NCI-H748 (cell line): ENCODE data around the gene NTRK1.
A peak's percentile ranks its signal among the peaks of the same experiment; 100 is the strongest.

ENCODE experiments used
- DNase-seq: peaks from one replicate; lab custom pipeline; 2025; ENCODE audit not compliant: unreplicated experiment; lab: John Stamatoyannopoulos, UW

NTRK1 gene

DNA sequence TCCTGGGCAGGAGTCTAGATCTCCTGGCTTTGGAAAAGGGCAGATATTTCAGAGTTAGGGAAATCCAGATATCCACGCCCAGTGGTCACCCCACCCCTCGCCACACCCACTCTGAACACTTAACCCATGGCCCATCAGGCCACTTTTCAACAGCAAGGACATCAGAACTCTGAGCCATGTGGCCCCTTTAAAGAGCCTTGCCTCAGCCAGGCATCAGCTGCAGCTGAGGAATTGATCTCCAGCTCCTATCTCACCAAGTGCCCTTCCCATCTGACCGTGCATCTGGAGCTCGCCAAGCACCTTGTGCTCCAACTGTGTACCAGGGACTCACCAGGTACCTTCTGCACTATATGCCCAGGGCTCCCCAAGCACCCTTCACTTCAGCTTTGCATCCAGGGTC lies 23.8 kb upstream of the NTRK1 start:
- no peak for DNase-seq

GRCh38 chr1:156838972-156839371 lies 21.7 kb upstream of the NTRK1 start:
- DNase-seq = peak; percentile 37

- DNase-seq = peak; percentile 68
These were observed 21.1 kb upstream of the NTRK1 start for GRCh38 chr1:156839426-156840109.

- no peak for DNase-seq
These were observed 20.3 kb upstream of the NTRK1 start for GRCh38 chr1:156840186-156840897.

DNA sequence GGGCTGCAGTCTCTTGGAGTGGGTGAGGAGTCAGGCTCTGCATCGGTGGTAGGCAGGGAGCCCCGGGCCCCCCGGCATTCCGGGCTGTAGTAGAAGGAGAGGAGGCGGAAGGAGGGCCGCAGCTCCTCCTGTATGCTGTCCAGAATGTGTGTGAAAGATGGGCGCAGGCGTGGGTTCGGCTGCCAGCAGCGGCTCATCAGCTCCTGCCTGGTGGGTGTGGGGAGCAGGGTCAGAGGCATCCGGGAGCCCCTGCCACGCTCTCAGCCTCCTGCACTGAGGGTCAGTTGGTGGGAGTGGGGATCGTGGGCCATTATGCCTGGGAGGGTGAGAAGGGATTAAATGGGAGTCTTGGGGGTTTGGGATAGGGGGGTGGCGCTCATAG lies 19.8 kb upstream of the NTRK1 start:
- no peak for DNase-seq

DNA sequence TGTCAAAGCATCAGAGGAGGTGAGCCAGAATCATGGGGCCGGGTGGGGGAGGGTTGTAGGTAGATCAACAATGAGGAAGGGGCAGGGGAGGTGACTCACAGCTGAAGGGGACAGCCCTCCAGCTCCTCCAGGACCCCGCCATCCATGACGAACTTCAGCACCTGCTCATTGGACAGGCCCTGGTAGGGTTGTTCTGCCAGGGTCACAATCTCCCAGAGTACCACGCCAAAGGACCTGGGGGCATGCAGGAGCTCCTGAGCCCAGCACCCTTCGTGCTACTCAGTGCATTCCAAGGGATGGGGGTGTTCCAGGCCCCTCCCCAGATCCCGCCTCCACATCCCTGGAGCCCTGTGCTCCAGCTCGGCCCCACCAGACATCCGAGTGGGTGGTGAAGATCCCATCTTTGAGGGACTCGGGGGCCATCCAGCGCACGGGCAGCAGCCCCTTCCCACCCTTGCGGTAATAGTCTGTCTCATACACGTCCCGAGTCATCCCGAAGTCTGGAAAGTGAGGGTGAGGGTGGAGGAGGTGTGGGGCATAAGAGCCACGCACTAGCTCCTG lies 19.3 kb upstream of the NTRK1 start:
- DNase-seq = no peak

- no peak for DNase-seq
These were observed 17.9 kb upstream of the NTRK1 start for GRCh38 chr1:156842618-156843300.

DNA sequence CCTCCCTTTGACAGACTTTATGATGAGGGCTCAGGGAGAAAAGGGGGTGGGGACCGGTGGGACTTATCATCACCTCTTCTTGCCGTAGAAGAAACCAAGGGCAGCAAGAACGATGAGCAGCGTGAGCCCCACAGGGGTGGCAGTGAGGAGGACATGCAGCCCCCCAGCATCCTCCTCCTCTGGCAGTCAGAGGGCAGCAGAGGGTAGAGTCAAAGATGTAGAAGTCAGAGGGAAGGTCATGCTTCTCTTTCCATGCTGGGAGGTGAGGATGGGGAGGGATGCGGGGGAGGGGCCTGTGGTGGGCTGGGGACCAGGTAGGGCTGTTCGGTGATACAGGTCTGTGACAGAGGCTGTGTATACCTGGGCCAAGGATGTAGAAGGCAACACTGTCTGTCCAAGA lies 16.6 kb upstream of the NTRK1 start:
- DNase-seq = no peak

DNA sequence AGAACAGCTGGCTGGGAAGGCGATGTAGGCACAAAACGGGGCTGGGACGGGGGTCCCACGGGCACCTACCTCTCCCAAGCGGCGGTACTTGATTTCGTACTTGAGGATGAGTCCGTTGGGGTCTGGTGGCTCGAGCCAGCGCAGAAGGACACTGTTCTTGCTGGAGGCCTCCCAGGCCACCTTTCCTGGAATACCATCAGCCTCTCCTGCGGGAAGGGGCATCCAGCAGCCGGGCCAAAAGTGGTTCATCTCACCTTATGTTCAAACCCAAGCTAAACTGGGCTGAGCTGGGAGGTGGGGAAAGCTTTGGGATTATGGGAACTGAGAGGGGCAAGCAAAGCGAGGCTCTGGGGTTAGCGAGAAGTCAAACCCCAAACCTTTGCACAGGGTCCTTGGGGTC lies 16.0 kb upstream of the NTRK1 start:
- no peak for DNase-seq

DNA sequence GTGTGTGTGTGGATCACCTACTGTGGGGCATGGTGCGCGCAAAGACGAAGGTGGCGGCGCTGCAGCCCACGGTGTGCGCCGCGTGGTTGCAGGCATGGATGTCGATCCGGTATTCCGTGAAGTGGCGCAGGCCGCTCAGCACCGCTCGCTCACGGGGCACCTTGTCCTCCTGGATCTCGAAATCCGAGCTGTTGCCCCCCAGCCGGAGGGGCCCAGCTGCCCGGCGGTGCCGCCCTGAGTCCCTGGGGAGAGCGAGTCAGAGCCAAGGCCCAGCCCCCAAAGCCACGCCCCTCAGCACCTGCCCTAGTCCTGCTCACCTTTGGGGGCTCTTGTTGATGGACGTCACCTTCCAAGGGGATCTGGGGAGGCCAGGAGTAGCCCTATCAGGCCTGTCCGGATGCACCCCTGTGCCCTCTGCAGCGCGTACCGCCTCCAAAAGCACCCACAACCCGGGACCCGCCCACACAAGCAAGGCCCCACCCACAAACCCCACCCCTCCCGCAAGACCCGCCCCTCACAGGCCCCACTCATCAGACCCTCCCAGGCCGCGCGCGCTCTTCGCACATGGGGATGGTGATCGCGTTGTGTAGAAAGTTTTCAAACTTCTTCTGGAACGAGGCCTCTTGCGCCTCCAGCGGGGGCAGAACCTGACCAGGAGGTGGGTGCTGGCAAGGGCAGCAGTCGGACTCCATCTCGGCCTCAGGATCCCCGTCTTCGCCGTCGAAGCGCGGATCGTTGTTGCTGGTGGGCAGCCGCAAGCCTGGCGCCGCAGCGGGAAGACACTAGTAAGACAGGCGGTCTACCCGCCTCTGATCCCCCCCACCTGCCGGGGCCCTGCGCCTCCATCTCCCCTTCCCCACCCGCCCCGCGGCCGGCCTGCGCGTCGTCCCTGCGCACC lies 15.4 kb upstream of the NTRK1 start:
- DNase-seq = no peak

GRCh38 chr1:156845953-156846545 lies 14.6 kb upstream of the NTRK1 start:
- no peak for DNase-seq

- no peak for DNase-seq
These were observed 14.0 kb upstream of the NTRK1 start for GRCh38 chr1:156846643-156847042.

DNA sequence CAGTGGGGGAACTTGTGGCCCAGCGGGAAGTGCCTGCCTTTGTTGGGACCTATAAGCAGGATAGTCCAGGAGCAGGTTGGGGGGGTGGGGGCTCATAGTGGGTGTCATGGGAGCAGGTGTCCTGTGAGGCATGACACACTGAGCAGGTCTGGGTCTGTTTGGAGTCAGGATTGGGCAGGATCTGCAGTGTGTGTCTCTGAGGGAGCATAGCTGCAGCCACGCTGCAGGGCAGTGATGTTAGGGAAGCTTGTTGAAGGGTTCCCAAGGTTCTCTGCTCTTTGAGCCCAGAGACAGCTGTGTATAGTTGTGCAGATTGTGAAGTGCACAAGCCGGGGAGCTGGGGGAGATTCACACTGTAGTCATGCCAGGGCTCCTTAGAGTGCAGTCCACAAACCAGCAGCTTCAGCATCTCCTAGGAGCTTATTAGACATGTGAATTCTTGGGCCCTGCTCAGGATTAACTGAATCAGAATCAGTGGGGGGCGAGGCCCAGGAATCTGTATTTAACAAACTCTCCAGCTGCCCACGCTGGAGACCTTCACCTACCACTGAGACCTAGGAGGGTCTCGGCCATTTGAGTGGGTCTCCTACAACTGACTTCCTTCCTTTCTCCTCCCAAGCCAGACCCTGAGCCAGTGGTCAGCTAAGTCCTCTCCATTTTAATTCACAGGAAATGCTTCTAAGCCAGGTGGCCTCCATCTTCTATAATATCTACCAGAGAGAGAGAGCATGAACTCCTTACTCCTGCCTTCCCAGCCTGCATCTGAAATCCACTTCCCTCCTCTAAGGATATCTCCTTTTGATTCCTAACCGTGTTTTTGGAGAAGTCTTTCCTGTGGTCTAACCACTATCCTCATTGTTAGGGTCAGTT lies 12.8 kb upstream of the NTRK1 start:
- no peak for DNase-seq

DNA sequence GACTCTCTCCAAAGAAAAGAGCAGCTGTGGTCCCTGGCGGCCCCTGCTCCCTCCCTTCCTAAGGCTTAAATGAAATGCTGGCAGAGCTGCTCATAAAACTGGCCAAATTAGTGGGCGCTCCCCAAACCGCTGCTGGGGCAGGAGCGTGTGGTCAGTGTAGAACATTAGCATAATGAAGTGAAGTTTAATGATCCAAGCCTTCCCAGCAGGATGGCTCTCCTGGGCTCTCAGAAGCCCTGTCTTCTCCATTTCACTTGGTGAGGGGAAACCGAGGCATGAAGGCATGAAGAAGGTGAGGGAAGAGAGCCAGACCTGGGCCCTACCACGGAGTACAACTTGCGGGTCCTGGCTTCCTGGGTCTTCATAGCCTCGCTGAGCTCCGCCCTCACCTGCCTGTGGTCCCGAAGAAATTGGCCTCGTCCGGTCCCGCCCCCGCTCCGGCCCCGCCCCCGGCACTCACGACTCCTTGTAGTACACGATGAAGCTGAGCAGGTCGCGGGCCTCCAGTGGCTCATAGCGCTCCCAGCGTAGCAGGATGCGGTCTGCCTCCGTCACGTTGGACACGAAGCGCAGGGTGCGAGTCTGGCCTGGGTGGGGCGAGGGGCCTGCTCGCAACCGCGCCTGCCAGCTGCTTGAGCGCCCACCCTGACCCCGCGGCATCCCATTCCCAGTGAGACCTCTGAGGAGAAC lies 12.1 kb upstream of the NTRK1 start:
- no peak for DNase-seq

GRCh38 chr1:156849151-156849496 lies 11.5 kb upstream of the NTRK1 start:
- no peak for DNase-seq

DNA sequence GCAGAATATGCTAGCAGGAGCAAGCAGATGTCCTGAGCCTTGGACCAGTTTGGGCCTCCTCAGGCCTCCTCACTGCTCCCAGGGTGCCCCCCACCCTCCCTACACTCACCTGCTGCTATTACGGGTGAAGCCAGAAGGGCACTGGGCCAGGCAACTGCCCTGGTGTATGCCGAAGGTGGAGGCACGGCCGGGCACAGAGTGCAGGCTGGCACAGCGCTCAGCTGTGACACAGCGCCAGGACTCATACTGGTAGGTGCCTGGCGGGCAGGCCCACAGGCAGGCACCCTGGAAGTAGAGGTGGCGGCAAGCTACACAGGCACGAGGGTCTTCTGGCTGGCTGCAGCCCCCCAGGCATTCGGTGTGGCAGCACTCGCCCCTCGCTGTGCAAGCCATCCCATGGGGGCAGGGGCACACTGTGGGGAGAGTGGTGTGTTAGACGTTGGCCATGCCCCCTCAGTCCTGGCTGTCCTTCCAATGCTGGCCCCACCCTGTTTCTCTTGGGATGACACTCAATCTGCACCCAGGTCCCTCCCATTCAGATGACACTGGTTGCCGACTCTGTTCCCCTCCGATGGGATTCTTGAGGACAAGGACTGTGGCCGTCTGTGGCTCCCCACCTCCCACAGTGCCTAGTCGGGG lies 8.8 kb upstream of the NTRK1 start:
- no peak for DNase-seq

DNA sequence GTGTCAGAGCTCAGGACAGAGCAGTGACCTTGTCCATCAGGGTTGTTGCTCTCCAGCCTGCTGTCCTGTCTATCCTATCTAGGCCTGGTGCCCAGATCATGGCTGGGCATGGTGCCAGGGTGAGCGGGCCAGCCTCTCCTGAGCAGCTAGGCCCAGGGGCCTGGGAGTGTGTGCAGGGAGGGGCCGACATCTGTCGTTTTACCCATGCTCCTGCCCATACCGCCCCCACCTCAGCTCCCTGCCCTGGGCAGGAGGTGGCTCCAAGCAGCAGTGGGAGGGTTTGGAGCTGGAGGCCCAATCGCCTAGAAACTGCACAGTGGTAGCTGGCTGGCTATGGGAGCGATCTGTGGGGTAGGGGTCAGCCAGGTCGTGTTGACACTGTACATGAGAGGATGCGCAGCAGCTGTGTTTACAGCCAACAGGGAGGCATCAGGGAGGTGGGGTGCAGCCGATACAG lies 8.2 kb upstream of the NTRK1 start:
- DNase-seq = peak; percentile 98

- DNase-seq = no peak
These were observed 6.9 kb upstream of the NTRK1 start for GRCh38 chr1:156853761-156854160.

DNA sequence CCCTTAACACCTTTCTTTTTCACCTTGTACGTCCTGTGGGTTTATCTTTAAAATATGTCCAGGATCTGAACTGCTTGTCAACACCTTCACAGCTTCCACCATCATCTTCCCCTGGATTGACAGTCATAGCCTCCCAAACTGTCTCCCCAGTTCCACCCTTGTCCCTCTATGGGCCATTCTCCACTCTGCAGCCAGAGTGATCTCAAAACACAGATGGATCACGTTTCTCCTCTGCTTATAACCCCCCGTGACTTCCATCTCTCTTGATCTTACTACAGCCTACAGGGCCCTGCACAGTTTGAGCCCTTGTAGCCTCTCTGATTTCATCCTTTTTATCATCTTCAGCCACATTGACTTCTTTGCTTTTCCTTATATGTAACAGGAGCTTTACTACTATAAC lies 6.0 kb upstream of the NTRK1 start:
- DNase-seq = no peak
